NCI-H1092 treated with DMSO at 0.1 percent for 48 hours (cell line): ENCODE measurements around the gene ECT2.
A peak's percentile ranks its signal among the peaks of the same experiment; 100 is the strongest.
"Not testable (repeated sequence)": the region's sequence is repeated elsewhere in the genome, so short reads cannot be mapped to it uniquely, and the experiment has no call there.

Experiments
- DNase-seq: peaks from one replicate; lab custom pipeline; 2025; lab: John Stamatoyannopoulos, UW

ECT2 gene

DNA sequence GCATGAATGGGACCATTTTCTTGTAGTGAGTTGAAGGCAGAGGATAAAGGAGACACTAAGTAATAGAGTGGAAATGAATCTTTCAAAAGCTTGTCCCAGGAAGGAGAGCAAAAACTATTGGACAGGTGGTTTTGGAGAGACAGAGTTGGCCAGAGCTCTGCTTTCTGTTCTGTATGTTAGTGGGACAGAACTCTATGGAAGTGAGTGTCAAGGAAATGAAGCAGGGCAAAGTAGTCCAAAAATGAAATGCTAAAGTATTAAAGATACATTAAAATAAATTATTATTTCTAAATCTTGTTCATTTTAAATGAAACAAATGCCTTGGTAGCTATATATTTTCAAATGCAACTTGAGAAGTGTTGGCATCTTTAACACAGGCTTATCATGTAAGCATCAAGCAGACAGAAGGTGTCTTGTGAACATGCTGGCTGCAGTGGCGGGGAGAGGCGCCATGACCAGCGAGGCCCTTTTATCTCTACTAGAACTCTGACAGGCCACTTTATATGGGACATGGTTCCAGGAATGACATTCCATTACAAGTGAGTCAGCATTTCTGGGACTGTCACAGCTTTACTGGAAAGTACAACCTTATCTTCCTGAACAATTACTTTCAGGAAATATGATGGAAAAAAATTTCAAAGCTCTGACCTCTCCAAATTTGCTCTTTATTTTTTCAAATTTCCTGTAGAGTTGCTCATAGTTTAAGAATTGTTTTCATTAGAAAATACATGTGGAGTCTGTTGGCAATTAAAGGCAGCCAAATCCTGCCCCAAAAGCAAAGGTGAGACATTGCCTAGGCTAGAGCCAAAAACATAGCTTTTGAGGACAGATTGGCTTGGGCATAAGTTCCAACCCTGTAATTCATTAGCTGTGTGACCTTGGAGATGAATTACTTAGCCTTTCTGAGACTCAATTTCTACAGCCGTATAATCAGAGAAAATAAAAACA lies 106.5 kb downstream of the ECT2 start:
- no peak for DNase-seq

DNA sequence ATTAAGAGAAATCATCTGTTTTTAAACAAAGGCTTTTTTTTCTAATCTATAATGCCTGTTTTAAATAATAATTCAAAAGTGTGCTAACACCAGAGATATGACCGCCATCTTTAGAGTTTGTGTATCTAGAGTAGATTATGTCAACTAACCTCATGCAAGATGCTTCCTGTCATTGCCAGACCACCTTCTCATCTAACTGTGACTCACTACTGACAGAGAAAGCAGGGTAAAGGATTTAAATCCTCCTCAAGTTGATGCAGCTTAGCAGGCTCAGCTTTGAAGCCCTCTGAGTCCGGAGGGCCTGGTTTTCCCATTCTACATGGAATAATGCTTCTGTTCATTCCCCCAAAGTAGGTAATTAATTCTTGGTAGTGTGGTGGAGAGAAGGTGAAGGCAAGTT lies 108.5 kb downstream of the ECT2 start:
- DNase-seq: no peak

DNA sequence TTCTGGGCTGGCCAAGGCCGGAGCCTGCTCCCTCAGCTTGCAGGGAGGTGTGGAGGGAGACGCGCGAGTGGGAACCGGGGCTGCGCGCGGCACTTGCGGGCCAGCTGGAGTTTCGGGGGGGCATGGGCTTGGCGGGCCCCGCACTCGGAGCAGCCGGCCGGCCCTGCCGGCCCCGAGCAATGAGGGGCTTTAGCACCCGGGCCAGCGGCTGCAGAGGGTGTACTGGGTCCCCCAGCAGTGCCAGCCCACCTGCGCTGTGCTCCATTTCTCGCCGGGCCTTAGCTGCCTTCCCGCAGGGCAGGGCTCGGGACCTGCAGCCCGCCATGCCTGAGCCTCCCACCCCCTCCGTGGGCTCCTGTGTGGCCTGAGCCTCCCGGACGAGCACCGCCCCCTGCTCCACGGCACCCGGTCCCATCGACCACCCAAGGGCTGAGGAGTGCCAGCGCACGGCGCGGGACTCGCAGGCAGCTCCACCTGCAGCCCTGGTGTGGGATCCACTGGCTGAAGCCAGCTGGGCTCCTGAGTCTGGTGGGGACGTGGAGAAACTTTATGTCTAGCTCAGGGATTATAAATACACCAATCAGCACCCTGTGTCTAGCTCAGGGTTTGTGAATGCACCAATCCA lies 116.3 kb downstream of the ECT2 start:
- not testable (repeated sequence) for DNase-seq

DNA sequence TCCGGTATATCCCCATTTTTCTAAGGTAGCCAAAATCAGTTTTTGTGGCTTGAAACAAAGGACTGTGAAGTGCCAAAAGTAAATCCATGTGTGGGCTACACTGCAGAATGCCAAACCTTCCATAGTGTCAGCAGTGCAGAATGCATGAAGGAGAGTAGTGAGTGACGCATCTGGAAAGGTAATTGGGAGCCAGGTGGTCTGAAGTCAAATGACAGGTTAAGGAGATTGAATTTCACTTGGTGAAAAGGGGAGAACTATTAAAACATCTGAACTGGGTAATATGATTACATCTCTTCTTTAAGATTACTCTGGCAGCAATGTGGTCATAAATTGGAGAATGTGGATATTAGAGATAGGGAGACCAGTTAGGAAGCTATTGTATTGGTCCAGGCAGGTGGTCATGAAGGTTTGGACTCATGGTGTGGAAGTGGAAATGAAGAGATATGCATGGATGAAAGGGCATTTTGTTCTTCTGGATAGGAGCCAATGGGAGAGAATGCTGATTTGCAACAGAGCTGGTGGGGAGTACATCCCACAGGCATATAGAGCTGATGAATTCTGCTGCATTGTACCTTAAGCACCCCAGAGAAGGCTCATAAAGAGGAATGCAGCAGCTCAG lies 118.2 kb downstream of the ECT2 start:
- DNase-seq: peak; percentile 74

DNA sequence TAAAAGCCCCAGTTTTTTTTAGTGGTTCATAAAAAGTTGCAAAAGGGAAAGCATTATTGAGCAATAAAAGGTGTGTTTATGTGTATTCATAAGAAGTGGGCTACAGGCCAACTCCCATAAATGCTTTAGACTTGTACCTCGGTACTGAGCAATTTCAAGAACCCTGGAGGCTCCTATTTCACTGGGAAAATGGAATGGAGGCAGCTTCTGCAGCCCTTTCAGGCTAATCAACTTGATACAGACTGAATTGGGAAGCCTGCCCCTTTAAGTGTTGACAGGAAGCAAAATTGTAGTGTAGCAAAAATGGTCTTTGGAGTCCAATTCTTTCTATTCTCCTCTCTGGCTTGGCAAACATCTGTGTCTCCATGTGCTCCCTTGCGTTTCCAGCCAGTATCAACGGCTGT lies 118.8 kb downstream of the ECT2 start:
- DNase-seq: peak; percentile 73

DNA sequence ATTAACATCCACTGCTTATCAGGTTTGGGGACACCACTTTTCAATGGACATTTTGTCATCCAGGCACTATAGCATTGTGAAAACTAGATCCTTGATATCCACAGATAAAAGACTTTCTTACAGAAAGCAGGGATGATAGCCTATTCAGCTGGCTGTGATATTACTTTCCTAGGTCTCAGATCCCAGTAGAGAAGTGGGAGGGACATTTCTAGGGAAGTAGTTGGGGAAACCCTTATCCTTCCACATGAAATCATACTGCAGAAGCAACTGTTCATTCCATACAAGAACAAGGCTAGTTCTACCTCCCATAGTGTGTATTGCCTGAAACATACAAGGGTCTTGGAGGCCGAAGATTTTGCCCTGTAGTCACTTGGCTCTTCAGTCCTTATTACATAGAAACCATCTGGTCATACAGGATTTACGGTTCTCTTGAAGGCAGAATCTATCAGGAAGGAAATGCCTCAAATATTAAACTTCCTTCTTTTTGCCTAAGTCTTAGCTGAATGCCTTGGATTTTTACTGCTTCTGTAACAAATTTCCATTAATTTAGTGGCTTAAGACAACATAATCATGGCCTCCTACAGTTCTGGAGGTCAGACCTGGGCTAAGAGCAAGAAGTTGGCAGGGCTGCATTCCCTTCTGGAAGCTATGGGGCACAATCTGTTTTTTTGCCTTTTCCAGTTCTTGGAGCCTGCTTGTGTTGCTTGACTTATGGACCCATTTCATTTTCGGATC lies 119.4 kb downstream of the ECT2 start:
- DNase-seq: no peak
